Activated T-cell treated with anti-CD3 and anti-CD28 coated beads, Interleukin-2, amount 50 U/mL, for 48 hours (primary cell): ENCODE results near the gene CMC1.
"Not testable (repeated sequence)": the region's sequence is repeated elsewhere in the genome, so short reads cannot be mapped to it uniquely, and the experiment has no call there.

Experiments used
- DNase-seq, 2 experiments: peaks; one replicate each; pipeline ENCODE4 v3.0.0-alpha.2; 2020

The CMC1 gene

GRCh38 chr3:28241221-28242160 lies at the start of gene CMC1:
CMC1 (plus strand) TSS chr3:28241619; CDS start chr3:28241794, 175 bp downstream.
- DNase-seq, result peak; percentile 97

GRCh38 chr3:28198161-28198560 lies 43.3 kb upstream of the CMC1 start:
- DNase-seq, result no peak

GRCh38 chr3:28198974-28199373 lies 42.4 kb upstream of the CMC1 start:
- no peak for DNase-seq

- DNase-seq, result not testable (repeated sequence)
Measured at GRCh38 chr3:28199643-28200042, 41.8 kb upstream of the CMC1 start.

GRCh38 chr3:28200366-28200848 lies 41.0 kb upstream of the CMC1 start:
- peak in 1 of 2 experiments; percentile 20 for DNase-seq

- no peak for DNase-seq
Measured at GRCh38 chr3:28206479-28206878, 34.9 kb upstream of the CMC1 start.

- no peak for DNase-seq
Measured at GRCh38 chr3:28207000-28207733, 34.3 kb upstream of the CMC1 start.

- no peak for DNase-seq
Measured at GRCh38 chr3:28210968-28211713, 30.3 kb upstream of the CMC1 start.

- no peak for DNase-seq
Measured at GRCh38 chr3:28212681-28213080, 28.7 kb upstream of the CMC1 start.

- DNase-seq, result no peak
Measured at GRCh38 chr3:28215407-28215806, 26.0 kb upstream of the CMC1 start.

GRCh38 chr3:28218071-28218916 lies 23.1 kb upstream of the CMC1 start:
- no peak for DNase-seq

GRCh38 chr3:28218917-28219198 lies 22.6 kb upstream of the CMC1 start:
- no peak for DNase-seq

GRCh38 chr3:28224430-28224829 lies 17.0 kb upstream of the CMC1 start:
- peak; percentile 27 for DNase-seq

- DNase-seq, result no peak
Measured at GRCh38 chr3:28226020-28226419, 15.4 kb upstream of the CMC1 start.

- DNase-seq, result no peak
Measured at GRCh38 chr3:28228623-28229022, 12.8 kb upstream of the CMC1 start.

GRCh38 chr3:28232659-28233058 lies 8.8 kb upstream of the CMC1 start:
- no peak for DNase-seq

GRCh38 chr3:28234454-28234853 lies 7.0 kb upstream of the CMC1 start:
- no peak for DNase-seq

GRCh38 chr3:28239108-28239507 lies 2.3 kb upstream of the CMC1 start:
- no peak for DNase-seq

- DNase-seq, result peak; percentile 29 to 32
Measured at GRCh38 chr3:28240441-28240840, 978 bp upstream of the CMC1 start.

GRCh38 chr3:28242519-28242918 lies 1.1 kb downstream of the CMC1 start:
- no peak for DNase-seq

GRCh38 chr3:28243424-28244106 lies 2.1 kb downstream of the CMC1 start:
- no peak for DNase-seq

GRCh38 chr3:28244491-28244890 lies 3.1 kb downstream of the CMC1 start:
- DNase-seq, result no peak
